GM10248 (cell line): ENCODE results near the gene IKBIP.
"Not testable (repeated sequence)": the region's sequence is repeated elsewhere in the genome, so short reads cannot be mapped to it uniquely, and the experiment has no call there.

Experiments
- CTCF ChIA-PET: fragments of 300-600 bp; sonication (Branson Sonifier 250); formaldehyde crosslinking; extraction: SDS; loops from one replicate; lab custom pipeline; 2021; ENCODE audit warnings: antibody characterized with exemption; lab: Yijun Ruan, JAX
- POLR2A ChIA-PET: fragments of 350-650 bp; sonication (Branson Sonifier 250); formaldehyde crosslinking; extraction: SDS; loops from one replicate; lab custom pipeline; 2020; ENCODE audit warnings: antibody characterized with exemption; lab: Yijun Ruan, JAX
- DNase-seq: peaks from one replicate; pipeline ENCODE4 v3.0.0; 2012; ENCODE audit errors: extremely low spot score
- CTCF ChIP-seq: IDR thresholded peaks from 2 replicates; pipeline ENCODE4 v1.5.1; 2012; ENCODE audit warnings: mild to moderate bottlenecking, low read depth; ENCODE audit errors: extremely low read depth, missing control alignments, control extremely low read depth

The IKBIP gene

GRCh38 chr12:98580695-98581094 is 63.9 kb downstream of the IKBIP start:
- no peak for DNase-seq
- TF ChIP-seq CTCF: no peak
- ChIA-PET POLR2A (no interaction called here), CTCF (interaction anchor here (1.8 to 7.4 kb wide), 2 partner anchors 10 to 14 kb away, joined by 4 to 42 read pairs; no protein-coding TSS in a partner anchor)

GRCh38 chr12:98579835-98580234 is 64.8 kb downstream of the IKBIP start:
- POLR2A ChIA-PET: no interaction called here
- CTCF ChIA-PET: interaction anchor here (1.5 to 7.4 kb wide), 3 partner anchors 9 to 13 kb away, joined by 3 to 42 read pairs (median 4); no protein-coding TSS in a partner anchor
- no peak for TF ChIP-seq CTCF
- no peak for DNase-seq

- ChIA-PET CTCF (interaction anchor here (1.3 to 7.4 kb wide), 3 partner anchors 10 to 13 kb away, joined by 3 to 42 read pairs (median 4); no protein-coding TSS in a partner anchor), POLR2A (interaction anchor here (0.9 kb wide), 1 partner anchor 14 kb away, joined by 3 read pairs; the partner anchor contains the start of gene SLC25A3)
- DNase-seq: no peak
- no peak for TF ChIP-seq CTCF
These were observed 65.2 kb downstream of the IKBIP start for GRCh38 chr12:98579347-98579746.

GRCh38 chr12:98578821-98579220 is 65.8 kb downstream of the IKBIP start:
- no peak for TF ChIP-seq CTCF
- CTCF ChIA-PET: interaction anchor here (1.3 to 7.4 kb wide), 3 partner anchors 9 to 12 kb away, joined by 3 to 42 read pairs (median 4); no protein-coding TSS in a partner anchor
- POLR2A ChIA-PET: interaction anchor here (0.9 kb wide), 1 partner anchor 15 kb away, joined by 3 read pairs; the partner anchor contains the start of gene SLC25A3
- no peak for DNase-seq

- ChIA-PET POLR2A (interaction anchor here (0.9 kb wide), 1 partner anchor 15 kb away, joined by 3 read pairs; the partner anchor contains the start of gene SLC25A3), CTCF (interaction anchor here (1.3 to 7.4 kb wide), 3 partner anchors 9 to 12 kb away, joined by 3 to 42 read pairs (median 4); no protein-coding TSS in a partner anchor)
- DNase-seq: no peak
- TF ChIP-seq CTCF: no peak
These were observed 66.2 kb downstream of the IKBIP start for GRCh38 chr12:98578392-98578791.

GRCh38 chr12:98576795-98577194 is 67.8 kb downstream of the IKBIP start:
- CTCF ChIA-PET: interaction anchor here (7.4 kb wide), 1 partner anchor 10 kb away, joined by 42 read pairs; no protein-coding TSS in a partner anchor
- POLR2A ChIA-PET: not testable (repeated sequence)

GRCh38 chr12:98575013-98575412 is 69.6 kb downstream of the IKBIP start:
- CTCF ChIA-PET: interaction anchor here (0.6 to 7.4 kb wide), 4 partner anchors 8 to 84 kb away, joined by 3 to 42 read pairs (median 4); no protein-coding TSS in a partner anchor
- POLR2A ChIA-PET: no interaction called here
- TF ChIP-seq CTCF: no peak
- DNase-seq: no peak

More at GRCh38 chr12:98576795-98577194, 67.8 kb downstream of the IKBIP start:
- DNase-seq: not testable (repeated sequence)
